RPMI8226 (cell line): Measurements from ENCODE around the gene FUCA1.
"Not testable (repeated sequence)": the region's sequence is repeated elsewhere in the genome, so short reads cannot be mapped to it uniquely, and the experiment has no call there.

Source experiments
- DNase-seq: peaks from one replicate; pipeline ENCODE4 v3.0.0-alpha.2; 2015

Gene FUCA1

DNA sequence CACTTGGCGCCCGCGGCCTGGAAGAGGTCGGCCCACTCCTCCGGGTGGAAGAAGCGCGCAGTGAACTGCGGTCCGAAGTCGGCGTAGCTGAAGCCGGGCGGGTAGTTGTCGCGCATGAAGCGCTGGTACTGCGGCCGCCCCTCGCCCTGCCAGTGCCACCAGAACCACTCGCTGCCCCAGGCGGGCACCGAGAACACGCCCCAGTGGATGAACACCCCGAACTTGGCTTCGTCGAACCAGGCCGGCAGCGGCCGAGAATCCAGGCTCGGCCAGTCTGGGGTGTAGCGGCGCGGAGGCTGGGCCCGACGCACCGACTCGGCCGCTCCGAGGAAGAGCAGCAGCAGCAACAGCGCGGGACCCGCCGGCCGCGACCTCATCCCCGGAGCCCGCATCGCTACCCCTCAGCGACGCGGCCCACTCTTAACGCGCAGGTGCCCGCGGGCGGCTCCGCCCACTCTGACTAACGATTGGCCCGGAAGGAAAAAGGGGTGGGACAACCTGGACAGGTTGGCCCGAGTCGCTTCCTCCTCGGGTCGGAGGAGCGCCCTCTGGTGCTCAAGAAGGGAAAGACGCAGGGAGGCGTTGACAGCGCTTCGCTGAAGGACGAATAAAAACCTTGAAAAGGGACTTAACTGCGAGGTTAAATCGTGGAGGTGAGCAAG is at the start of gene FUCA1:
TSS of gene FUCA1 (minus strand) at position 396 of the 662 bp plus-strand sequence. CDS start at position 392, 4 bp downstream.
- DNase-seq, result peak; percentile 98

DNA sequence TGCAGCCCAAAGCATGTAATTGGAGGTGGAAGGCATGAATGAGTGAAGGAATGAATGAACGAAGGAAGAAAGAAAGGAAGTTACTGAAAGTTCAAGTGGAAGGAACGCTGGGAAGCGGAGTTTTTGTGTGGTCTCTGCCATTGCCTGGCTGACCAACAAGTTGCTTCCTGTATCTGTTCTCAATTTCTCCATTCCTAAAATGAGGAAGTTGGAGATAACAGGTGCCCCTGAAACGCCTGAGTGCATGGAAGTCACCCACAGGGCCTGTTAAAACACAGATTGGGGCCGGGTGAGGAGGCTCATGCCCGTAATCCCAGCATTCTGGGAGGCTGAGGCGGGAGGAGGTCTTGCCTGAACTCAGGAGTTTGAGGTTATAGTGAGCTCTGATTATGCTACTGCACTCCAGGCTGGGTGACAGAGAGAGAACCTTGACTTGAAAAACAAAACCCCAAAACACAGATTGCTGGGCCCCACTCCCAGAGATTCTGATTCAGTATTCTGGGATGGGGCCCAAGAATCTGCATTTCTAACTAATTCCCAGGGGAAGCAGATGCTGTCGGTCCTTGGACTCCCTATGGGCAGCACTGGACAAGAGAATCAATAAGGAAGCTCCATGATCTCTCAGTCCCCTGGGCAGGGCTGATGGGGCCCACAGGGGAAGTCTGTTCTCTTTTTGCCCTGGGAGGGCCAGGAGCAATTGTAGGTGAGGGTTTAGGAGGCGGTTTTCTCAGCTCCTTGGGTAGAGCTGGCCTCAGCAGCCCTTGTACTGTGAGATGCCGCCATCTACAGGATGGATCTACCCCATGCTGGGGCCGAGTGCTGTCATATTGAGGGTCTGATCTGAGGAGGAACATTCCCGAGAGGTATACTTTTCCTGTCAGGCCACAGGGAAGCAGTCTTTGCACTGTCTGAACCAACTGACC is 48.4 kb upstream of the FUCA1 start:
- peak; percentile 86 for DNase-seq

DNA sequence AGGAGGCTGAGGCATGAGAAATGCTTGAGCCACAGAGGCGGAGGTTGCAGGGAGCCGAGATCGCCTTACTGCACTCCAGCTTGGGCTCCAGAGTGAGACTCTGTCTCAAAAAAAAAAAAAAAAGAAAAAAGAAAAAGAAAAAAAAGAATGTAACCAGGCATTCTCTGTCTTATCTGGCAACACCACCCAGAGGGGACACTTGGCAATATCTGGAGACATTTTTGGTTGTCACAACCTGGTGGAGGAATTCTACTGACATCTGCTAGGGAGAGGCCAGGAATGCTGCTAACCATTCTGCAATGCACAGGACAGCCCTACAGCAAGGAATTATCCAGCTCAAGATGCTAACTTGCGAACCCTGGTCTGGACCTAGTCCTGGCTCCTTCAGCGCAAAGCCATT is 47.4 kb upstream of the FUCA1 start:
- DNase-seq, result no peak

DNA sequence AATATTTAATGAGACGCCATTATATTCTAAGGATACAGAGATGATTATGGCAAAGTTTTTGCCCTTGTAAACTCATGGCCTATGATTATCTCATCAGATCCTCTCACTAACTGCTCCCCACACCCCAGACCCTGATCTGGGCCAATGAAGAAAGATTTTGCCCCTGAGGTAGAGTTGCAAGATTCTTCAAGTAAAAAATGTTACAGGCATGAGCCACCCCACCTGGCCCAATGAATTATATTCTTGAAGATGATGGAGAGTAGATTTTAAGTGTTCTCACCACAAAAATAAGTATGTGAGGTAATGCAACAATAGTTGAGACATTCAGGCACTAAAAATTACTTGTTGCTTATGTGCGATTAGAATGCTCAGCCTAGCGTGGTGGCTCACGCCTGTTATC is 46.8 kb upstream of the FUCA1 start:
- no peak for DNase-seq

DNA sequence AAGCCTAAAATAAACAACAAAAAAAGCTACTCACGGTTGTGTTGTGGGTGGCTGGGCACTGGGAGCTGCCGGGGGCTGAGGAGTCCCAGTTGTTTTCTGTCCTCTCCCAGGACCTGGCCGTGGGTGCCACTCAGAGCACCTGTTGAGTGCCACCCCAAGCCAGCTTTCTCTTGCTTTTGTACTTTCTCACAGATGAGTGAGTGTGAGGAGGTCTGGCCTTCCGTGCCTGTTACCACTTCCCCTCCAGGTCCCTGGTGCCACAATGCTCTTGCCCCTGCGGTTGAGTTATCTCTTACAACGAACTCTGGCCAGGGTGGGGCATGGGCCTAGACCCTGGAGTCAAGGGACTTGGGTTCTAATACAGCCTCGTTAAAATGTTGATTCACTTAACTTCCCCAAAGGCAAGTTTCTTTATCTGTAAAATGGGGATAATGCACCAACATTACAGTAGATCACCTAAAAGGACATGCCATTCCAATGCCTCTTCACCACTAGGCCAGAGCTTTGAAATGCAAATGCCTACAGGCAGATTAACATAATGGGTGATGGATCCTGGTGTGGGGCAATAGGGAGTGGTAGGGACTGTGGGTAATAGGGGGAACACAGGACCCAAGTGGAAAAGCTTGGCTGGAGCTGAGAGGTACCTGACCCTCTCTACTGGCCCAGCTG is 45.3 kb upstream of the FUCA1 start, which contains the start of gene CNR2:
TSS of gene CNR2 (minus strand) at position 151 of the 669 bp plus-strand sequence. CDS start 37,745 bp downstream, outside the sequence.
- peak; percentile 23 for DNase-seq

DNA sequence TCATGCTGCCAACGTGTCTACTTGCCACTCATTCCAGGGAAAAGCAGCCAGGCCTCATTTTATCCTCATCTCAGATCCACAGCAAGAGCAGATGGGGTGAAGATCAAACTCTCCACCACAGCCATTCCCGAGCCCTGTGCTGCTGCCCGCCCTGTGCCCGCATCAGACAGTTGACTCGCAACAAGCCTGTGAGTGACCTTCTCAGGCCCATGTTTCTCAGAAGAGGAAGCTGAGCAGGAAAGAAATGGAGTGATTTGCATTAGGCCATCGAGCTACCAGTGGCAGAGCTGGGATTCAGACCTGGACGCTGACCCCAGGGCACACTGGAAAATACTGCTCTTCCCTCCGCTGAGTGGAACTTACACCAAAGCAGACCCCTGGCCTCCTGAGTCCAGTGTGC is 43.8 kb upstream of the FUCA1 start:
- DNase-seq, result no peak

DNA sequence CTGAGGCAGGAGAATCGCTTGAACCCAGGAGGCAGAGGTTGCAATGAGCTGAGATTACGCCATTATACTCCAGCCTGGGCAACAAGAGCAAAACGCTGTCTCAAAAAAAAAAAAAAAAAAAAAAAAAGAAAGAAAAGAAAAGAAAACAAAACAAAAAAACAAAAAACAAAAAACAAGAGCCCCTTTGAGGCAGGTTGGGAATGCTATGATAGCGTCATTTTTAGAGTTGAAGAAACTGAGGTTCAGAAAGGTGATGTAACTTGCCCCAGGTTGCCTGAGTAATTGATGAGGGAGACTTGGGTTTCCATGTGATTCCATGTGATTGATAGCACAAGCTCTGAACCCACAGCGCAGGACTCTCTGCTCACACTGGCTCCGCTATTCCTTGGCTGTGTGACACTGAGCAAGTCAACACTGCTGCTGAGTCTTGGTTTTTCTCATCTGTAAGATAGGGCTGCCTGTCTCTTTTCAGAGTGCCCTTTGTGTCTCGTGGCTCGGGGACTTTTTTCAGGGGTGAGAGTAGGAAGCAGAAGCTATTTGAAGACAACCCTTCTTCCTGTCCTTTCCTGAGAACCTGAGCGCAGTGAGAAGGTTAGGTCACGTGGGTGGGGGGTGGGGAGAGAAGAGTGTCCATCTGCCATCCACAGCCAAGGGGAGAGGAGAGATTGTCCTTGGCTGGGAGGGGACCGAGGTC is 42.6 kb upstream of the FUCA1 start:
- DNase-seq, result peak; percentile 19

DNA sequence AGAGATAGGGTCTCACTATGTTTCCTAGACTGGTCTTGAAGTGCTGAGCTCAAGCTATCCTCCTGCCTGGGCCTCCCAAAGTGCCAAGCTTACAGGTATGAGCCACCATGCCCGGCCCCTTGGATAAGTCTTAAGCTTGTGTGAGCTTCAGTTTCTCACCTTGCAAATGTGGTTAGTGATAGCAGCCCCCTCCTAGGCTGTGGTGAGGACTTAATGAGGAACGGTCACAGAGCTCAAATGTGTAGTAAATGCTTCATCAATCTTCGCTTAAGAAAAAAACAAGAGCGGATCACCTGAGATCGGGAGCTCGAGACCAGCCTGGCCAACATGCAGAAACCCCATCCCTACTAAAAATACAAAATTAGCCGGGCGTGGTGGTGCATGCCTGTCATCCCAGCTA is 42.1 kb upstream of the FUCA1 start:
- no peak for DNase-seq

DNA sequence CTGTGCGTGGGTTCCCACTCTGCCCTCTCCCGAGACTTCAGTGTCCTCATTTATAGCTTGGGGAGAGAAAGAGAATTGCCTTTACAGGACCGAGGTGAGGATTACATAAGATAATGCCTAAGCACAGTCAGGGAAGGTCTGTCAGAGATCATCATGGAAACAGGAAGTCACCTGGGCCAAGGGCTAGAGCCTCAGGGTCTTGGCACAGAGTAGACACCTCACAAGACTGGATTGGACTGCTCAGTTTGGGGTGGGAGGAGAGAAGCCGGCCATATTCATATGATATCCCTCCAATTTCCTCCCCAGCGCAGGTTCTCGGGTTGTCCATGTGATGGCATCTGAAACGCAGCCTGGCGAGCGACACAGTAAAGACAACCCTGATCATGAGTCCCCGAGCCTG is 41.3 kb upstream of the FUCA1 start:
- peak; percentile 52 for DNase-seq

DNA sequence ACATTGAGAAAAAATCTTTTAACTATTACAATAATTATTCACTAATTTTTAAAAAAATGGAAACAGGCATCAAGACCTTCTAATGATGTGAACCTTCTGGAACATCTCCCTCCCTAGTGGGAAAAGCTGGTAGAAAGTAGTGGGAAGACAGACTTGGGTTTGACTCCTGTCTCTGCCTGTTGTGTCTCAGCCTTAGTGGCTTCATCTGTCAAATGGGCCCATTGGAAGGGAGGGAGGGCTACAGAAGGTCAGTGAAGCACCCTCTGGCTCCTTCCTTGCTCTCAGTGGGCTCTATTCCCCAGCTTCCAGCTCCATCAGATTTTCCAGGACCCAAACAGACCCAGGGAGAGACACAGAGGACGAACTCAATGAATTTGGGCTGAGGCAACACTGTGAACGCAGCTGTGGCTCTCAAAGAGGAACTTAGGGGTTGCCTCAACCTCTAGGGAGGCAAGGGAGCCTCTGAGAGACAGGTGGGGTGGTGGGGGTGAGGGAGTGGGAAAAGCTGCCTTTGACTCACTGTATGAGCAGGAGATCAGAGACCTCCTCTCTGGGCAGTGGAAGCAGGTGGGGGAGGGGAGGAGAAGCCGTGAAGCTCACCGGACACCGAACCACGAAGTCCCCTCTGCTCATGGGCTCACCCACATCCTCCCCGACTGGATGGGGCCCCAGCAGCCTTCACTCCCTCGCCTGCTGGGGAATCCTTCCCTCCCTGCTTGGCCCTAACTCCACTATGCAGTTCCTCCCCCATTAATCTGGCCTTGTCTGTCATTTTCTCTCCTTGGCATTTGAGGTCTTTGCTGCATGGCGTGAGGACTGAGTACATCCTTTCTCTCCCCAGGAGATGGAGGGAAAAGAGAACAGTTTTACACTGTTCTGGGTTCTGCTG is 40.6 kb upstream of the FUCA1 start:
- DNase-seq, result peak; percentile 19

DNA sequence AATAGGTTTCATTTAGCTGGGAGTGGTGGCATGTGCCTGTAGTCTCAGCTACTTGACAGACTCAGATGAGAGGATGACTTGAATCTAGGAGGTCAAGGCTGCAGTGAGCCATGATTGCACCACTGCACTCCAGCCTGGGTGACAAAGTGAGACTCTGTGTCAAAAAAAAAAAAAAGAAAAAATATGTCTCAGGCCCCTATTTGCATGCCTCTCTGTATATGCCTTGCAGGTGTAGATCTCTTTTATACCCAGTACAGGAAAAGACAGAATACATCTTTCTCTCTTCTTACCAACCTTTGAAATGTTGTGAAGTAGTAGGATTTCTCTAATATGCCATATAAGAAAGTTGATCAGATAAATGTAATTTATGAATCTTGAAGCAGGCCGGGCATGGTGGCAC is 38.6 kb upstream of the FUCA1 start:
- no peak for DNase-seq

DNA sequence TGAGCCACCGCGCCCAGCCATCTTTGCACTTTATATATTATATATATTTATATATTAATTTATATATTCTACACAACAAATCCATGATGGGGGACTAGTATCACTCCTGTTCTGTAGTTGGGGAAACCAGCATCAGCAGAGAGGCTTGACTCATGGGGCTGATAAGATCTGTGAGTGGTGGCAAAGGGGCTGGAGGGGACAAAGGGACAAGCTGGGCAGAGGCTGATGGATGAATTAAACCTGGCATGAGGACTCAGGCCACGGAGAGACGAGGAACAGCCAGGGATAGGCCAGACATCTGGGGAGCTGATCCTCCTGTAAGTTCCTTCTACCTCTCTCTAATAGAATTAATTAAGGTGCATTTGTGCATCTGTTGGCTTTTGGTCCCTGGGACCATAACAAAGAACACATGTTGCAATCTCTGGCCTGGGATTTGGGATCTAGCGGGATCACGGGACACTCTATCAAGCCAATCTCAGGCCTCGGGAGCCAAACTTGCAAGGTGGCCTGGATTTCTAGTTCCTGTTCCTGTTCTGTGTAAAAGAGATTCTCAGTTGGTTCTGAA is 37.5 kb upstream of the FUCA1 start:
- DNase-seq, result no peak

DNA sequence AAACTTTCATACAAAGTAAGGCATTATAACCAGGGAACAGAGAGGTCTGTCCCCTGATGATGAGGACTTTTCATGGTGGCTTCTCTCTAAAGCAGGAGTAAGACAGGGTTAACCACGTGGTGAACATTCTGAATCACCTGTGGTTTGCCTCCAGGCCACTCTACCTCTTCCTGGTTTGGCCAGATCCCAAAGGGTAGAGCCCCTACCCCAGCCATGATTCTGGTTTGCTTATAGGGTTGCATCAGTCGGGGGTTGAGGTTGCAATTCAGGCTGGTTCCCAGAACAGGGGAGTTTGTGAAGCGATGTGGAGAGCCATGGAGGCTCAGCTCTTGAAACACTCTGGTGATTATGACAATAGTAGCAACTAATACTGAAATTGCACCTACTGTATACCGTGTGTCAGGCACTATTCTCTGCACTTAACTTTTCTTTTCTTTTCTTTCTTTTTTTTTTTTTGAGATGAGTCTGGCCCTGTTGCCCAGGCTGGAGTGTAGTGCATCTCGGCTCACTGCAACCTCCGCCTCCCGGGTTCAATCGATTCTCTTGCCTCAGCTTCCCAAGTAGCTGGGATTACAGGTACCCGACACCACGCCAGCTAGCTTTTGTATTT is 36.8 kb upstream of the FUCA1 start:
- peak; percentile 52 for DNase-seq

DNA sequence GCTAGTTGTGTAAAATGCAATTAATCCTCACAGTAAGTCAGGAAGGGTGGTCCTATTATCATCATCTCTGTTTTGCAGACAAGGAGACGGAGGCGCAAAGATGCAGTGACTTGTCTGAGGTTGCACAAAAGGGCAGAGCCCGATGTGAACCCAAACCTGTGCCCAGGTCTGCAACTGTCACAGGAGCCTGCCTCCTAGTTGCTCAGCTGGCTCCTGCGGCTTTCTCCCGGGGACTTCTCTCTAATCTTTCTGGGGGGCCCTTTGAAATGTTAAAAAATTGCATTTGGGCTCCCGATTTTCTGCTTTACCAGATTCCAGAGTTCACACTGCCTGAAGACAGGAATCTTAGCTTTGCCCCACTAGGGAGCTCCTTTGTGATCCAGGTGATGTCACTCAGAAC is 35.7 kb upstream of the FUCA1 start:
- no peak for DNase-seq

DNA sequence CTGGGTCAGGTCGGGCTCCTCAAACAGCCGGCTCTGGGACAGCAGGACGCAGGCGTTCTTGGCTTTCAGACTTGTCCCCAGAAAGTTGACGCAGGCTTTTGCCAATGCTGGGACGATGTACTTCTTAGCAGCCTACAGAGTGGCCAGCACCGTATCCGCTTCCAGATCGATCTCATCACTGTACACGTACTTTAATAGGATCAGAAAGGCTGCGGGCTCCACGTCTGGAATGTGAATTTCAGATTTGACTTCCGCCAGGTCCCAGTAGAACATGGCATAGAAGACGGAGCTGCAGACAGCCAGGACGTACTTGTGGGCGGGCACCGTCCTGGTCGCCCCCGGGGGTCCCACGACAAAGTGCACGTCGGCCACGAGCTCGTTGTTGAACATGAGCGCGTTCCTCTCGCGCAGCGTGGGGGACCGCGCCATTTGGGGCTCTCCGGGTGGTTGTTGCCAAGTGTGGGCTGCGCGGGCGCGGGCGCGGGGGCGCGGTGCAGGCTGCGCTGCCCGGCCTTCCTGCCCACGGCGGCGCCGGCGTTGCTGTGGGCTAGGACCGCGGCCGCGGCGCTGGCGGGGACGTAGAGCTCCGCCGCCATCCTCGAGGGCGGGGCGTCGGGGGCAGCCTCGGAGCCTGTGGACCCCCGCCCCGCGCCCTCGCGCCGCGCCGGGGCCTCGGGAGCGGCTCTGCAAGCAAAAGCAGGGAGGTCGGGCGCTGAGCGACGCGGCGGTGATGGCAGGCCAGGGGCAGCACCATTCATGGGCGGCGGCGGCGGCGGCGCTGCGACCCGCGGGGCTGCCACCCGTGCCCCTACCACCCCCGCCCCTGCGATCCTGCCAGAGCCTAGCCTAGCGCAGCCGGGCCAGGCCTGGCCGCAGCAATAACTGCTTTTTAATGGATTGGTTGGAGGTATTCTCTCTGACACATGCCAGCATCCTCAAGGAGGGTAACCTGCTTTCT is 34.5 kb upstream of the FUCA1 start:
- no peak for DNase-seq

DNA sequence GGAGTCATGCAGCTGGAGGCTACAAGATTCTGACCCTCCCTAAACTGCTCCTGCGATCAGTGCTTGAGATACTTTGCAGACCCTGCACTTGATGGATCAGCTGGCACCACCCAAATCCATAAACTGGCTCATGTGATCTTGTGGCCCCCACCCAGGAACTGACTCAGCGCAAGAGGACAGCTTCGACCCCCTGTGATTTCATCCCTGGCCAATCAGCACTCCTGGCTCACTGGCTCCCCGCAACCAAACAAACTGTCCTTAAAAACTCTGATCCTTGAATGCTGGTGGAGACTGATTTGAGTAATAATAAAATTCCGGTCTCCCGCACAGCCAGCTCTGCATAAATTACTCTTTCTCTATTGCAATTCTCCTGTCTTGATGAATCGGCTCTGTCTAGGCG is 31.9 kb upstream of the FUCA1 start:
- DNase-seq, result not testable (repeated sequence)

DNA sequence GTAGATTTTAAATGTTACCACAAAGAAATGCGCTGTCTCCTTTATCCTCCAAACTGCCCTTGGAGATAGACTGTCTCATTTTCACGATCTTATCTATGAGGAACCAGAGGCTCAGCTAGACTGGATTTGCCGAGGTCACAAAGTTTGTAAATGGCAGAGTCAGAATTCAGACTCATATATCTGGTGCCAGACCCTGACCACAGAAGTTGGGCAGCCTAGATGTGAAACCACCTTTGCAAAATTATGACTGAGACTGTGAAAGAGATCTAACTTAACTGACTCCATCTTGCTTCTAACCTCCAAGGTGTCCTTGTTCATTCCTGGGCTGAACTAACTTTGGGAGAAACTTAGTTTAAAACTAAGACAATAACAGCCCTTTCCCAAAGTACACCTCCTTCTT is 31.0 kb upstream of the FUCA1 start:
- DNase-seq, result peak; percentile 55

DNA sequence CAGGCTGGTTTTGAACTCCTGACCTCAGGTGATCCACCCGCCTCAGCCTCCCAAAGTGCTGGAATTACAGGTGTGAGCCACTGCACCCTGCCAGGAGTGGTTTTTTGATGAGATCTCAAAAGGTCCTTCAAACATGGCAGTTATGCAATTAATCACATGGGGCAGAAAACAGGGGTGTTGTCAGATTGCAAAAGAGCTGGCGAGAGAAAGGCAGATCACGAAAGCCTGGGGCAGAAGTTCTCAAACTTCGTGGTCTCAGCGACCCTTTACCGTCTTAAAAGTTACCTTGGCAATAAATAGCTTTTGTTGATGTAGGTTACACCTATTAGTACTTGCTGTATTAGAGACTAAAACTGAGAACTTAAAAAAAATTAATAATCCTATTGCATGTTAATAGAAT is 29.0 kb upstream of the FUCA1 start:
- DNase-seq, result no peak

DNA sequence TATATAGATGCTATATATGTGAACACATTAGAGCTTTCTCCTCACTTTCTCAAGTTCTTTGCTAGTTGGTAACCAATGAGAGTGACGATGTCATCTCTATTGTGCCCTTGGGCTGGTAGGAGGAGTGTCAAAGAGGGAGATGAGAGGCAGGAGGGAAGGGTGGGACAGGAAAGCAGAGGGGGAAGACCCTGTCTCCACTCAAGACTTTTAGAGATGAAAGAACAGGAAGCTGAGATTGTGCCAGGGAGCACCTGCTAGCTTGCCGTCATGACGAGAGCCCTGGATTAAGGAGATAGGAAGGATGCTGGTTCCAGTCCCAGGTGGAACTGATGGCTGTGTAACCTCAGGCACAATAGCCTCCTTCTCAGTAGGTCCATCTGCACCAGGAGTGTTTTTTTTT is 28.4 kb upstream of the FUCA1 start:
- DNase-seq, result no peak

DNA sequence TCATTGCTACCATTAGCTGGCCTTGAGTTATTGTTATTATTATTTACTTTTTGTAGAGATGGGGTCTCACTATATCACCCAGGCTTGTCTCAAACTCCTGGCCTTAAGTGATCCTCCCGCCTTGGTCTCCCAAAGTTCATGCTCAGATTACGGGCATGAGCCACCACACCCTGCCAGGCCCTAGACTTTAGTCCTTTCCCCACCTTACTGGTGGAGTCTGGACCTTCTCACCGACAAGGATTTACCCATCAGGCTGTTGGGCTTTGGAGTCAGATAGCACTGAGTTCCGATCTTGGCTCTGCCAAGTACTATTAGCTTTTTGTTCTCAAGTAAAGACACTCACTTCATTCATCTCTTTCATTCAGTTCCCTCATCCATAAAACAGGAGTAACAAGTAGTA is 27.9 kb upstream of the FUCA1 start:
- no peak for DNase-seq
